AG09309 (cell line): ENCODE data around the gene AGO1.

ENCODE experiments used
- DNase-seq: peaks from one replicate; pipeline ENCODE4 v3.0.0-alpha.2; 2010; ENCODE audit warnings: low read depth
- H3K4me3 ChIP-seq: 2 replicates; pipeline ENCODE4 v1.5.1; 2011; ENCODE audit warnings: mild to moderate bottlenecking, low read depth, low read length, moderate library complexity; ENCODE audit not compliant: control insufficient read depth
- TF ChIP-seq, protein P1 (sequence below): IDR thresholded peaks from 2 replicates; pipeline ENCODE4 v1.5.1; 2011; ENCODE audit warnings: mild to moderate bottlenecking, low read depth, low read length, inconsistent platforms; ENCODE audit not compliant: insufficient read depth, control insufficient read depth; ENCODE audit errors: missing control alignments

Gene AGO1

DNA sequence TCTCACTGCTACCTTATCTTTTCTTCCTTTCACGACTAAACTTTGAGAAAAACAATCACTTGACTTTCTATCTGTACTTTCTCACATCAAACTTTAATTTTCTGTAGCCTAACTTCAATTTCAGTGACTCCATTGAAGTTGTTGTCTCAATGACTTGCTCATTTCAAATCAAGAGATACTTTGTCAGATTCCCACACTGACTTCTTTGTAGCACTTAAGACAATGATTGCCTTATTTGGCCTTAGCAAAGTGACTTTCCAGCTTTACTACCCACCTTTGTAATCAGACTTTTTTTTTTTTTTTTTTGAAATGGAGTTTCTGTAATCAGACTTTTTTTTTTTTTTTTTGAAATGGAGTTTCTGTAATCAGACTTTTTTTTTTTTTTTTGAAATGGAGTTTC is 38.2 kb upstream of the AGO1 start:
- H3K4me3 ChIP-seq: no peak overlapping the region
- TF ChIP-seq, protein P1, sequence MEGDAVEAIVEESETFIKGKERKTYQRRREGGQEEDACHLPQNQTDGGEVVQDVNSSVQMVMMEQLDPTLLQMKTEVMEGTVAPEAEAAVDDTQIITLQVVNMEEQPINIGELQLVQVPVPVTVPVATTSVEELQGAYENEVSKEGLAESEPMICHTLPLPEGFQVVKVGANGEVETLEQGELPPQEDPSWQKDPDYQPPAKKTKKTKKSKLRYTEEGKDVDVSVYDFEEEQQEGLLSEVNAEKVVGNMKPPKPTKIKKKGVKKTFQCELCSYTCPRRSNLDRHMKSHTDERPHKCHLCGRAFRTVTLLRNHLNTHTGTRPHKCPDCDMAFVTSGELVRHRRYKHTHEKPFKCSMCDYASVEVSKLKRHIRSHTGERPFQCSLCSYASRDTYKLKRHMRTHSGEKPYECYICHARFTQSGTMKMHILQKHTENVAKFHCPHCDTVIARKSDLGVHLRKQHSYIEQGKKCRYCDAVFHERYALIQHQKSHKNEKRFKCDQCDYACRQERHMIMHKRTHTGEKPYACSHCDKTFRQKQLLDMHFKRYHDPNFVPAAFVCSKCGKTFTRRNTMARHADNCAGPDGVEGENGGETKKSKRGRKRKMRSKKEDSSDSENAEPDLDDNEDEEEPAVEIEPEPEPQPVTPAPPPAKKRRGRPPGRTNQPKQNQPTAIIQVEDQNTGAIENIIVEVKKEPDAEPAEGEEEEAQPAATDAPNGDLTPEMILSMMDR: no peak
- no peak for DNase-seq

DNA sequence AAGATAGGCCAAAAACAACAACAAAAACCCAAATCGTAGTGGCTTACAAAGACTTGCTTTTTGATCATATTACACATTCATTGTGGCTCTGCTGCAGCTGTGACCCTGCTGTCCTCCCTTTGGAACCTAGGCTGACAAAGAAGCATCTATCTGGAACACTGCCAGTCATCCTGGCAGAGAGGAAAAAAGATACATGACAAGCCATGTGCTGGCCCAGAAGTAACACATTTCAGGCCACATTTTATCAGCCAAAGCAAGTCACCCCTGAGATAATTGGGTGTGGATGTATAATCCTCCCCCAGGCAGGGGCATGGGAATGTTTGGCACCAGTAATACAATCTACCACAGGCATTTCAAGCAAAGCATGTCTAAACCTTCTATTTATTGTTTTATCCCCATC is 37.2 kb upstream of the AGO1 start:
- no peak for DNase-seq
- TF ChIP-seq, protein P1: no peak
- H3K4me3 ChIP-seq: no peak overlapping the region

DNA sequence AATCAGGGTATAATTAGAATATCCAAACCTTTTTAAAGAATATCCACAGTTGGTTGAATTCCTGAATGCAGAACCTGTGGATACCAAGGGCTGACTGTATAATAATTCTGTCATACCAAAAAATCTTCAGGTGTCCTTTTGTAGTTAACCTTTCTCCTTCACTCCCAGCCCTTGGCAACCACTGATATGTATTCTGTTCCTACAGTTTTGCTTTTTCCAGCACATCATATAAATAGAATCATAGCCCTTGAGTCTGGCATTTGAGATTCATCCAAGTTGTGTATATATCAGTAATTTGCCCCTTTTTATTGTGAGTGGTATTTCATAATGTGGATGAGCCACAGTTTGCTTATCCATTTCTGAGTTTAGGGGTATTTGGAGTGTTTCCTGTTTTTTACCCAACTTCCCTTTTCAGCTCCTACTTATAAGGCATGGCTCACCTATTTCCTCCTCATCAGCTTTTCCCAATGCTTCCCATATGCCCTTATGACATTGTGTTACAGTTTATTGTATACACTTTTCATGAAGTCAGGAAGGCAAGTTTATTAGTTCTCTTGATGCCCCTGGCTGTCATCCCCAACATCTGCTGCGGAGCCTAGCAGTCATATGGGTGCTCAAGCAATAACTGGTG is 35.0 kb upstream of the AGO1 start:
- DNase-seq: no peak
- TF ChIP-seq, protein P1: no peak

DNA sequence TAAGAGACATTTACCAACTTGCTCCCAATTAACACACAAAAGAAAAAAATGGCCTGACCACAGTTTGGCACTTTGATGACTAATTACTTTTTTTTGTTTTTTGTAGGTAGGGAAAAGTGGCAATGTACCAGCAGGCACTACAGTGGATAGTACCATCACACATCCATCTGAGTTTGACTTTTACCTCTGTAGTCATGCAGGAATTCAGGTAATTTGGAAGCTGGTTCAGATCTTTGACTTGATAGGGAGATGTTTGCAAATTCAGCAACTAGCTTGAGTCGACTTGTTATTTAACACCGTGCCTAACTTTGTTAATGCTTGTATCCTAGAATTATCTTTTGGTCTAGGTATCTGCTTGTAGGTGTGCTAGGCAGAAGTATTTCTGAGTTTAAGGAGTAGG is 33.0 kb upstream of the AGO1 start:
- DNase-seq: no peak
- H3K4me3 ChIP-seq: no peak overlapping the region
- TF ChIP-seq, protein P1: no peak

More for the DNA sequence above, 35.0 kb upstream of the AGO1 start:
- H3K4me3 ChIP-seq: no peak overlapping the region

DNA sequence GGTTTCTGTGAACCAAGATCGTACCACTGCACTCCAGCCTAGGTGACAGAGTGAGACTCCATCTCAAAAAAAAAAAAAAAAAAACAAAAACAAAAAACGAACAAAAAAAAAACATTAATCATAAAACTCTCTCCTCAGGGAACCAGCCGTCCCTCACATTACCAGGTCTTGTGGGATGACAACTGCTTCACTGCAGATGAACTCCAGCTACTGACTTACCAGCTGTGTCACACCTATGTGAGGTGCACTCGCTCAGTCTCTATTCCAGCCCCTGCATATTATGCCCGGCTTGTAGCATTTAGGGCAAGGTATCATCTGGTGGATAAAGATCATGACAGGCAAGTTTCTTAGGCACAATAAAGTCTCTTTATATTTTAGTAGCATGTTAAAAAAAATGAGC is 32.3 kb upstream of the AGO1 start:
- no peak for DNase-seq
- H3K4me3 ChIP-seq: no peak overlapping the region
- TF ChIP-seq, protein P1: no peak

DNA sequence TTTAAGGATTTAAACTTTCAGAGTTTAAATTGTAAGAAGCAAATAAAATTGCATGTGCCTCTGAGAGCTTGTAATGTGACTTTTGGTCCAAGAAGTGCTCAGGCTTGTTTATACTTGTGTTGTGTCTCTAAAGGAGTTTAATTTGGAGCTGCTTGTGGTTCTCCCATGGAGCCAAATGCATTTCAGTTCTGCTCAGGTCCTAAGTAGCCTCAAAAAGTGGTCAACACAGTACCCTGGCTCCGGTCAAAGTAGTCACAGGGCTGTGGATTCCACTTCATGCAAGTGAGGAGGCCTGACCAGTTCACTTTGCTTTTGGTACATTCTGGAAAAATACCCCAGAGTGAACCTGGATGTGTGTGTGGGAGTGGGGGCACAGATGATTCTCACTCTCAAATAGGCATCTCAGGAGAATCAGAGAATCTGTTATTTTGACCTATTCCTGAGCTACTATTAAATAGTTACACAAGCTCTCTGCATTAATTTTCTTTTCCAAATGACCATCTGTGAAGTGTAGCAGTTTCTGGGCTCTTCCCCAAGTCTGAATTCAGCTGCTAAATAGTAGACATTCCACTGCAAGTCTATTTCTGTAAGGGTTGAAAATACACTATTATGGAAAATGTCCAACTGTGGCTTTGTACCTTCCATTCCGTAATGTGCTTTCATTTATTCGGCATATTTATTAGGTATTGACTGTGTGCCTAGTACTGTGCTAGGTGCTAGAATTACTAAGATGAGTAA is 31.7 kb upstream of the AGO1 start:
- H3K4me3 ChIP-seq: no peak overlapping the region
- peak; percentile 37 for DNase-seq
- TF ChIP-seq, protein P1: no peak
